ENCODE results near the gene COX5B. TPM values are rescaled to one million over a fixed set of nuclear protein-coding genes. Genes with fewer than 3 reads are reported as not detected.

COX5B gene
- total and polyA plus RNA-seq, 3 donors from 2014 or later = 233 to 344 (median 317) TPM

GRCh38 chr2:97660775-97661389 lies 15.0 kb downstream of the COX5B start:
- Histone ChIP-seq H3K36me3 (ENCODE audit: low read depth, missing control alignments) (no peaks in the 10 kb centered on the region), H3K27ac (no peak overlapping the region)
- intact Hi-C loops (cut with DNase I; ENCODE audit: low total_unique reads) = no loop called here

GRCh38 chr2:97661927-97662326 lies 16.1 kb downstream of the COX5B start:
- intact Hi-C loops (cut with DNase I; ENCODE audit: low total_unique reads) = no loop called here
- Histone ChIP-seq H3K4me3 (no peak overlapping the region), H3K36me3 (ENCODE audit: low read depth, missing control alignments) (no peaks in the 10 kb centered on the region), H3K27ac (no peak overlapping the region), H3K4me1 (peaks cover 16% of the 10 kb centered on the region), H3K9me3 (no peaks in the 10 kb centered on the region), H3K27me3 (no peaks in the 10 kb centered on the region)
- WGBS, 2 donors = 75 to 83% methylated on average over 2 to 6 of the region's 6 CpGs
- DNase-seq = no peak
- TF ChIP-seq CTCF (IDR thresholded peaks at IDR 0.05) (no peak), POLR2A (IDR thresholded peaks at IDR 0.05) (no peak)

More at GRCh38 chr2:97660775-97661389, 15.0 kb downstream of the COX5B start:
- H3K4me3 ChIP-seq = no peak overlapping the region
- no peaks in the 10 kb centered on the region for H3K9me3 ChIP-seq
- peaks cover 16% of the 10 kb centered on the region for H3K4me1 ChIP-seq
- DNase-seq = no peak
- no peaks in the 10 kb centered on the region for H3K27me3 ChIP-seq
- TF ChIP-seq CTCF (IDR thresholded peaks at IDR 0.05) (no peak), POLR2A (IDR thresholded peaks at IDR 0.05) (no peak)
- WGBS, 2 donors = 77 to 85% methylated on average over 10 to 18 of the region's 18 CpGs

- intact Hi-C loops (cut with DNase I; ENCODE audit: low total_unique reads) = no loop called here
- 23 to 30% methylated on average over 12 of the region's 12 CpGs for whole genome bisulfite sequencing, 2 donors
- H3K27me3 ChIP-seq = no peaks in the 10 kb centered on the region
- no peaks in the 10 kb centered on the region for H3K36me3 ChIP-seq (ENCODE audit: low read depth, missing control alignments)
- H3K4me1 ChIP-seq = peaks cover 16% of the 10 kb centered on the region
- DNase-seq = no peak
- peak overlapping the region in 1 of 2 donors; percentile 92 for H3K27ac ChIP-seq
- no peaks in the 10 kb centered on the region for H3K9me3 ChIP-seq
- no peak for TF ChIP-seq POLR2A (IDR thresholded peaks at IDR 0.05)
- no peak for TF ChIP-seq CTCF (IDR thresholded peaks at IDR 0.05)
- H3K4me3 ChIP-seq = peak overlapping the region; percentile 66 to 89
These were observed 16.6 kb downstream of the COX5B start for GRCh38 chr2:97662386-97662894.

- 0% methylated on average over 21 to 24 of the region's 24 CpGs for WGBS, 2 donors
- Histone ChIP-seq H3K9me3 (no peaks in the 10 kb centered on the region), H3K36me3 (ENCODE audit: low read depth, missing control alignments) (no peaks in the 10 kb centered on the region), H3K4me3 (peak overlapping the region; percentile 66 to 89), H3K4me1 (peaks cover 16% of the 10 kb centered on the region), H3K27ac (peak overlapping the region; percentile 88 to 92), H3K27me3 (no peaks in the 10 kb centered on the region)
- TF ChIP-seq POLR2A (IDR thresholded peaks at IDR 0.05) (no peak), CTCF (IDR thresholded peaks at IDR 0.05) (no peak)
- DNase-seq = peak; percentile 76
- intact Hi-C loops (cut with DNase I; ENCODE audit: low total_unique reads) = no loop called here
These were observed 17.2 kb downstream of the COX5B start for GRCh38 chr2:97662895-97663625.

Data from testis (tissue), 3 donors.